ENCODE data around the gene SEC14L2. TPM values are rescaled to one million over a fixed set of nuclear protein-coding genes. Genes with fewer than 3 reads are reported as not detected.

Gene SEC14L2
- total RNA-seq, 1 donor from 2014 or later: 14.5 TPM

GRCh38 chr22:30370641-30371230 lies 26.1 kb upstream of the SEC14L2 start:
- DNase-seq (ENCODE audit: low read depth) (no peak), FAIRE-seq (no peak)
- Histone ChIP-seq H3K4me1 (ENCODE audit: insufficient read depth, low read length) (no peaks in the 10 kb centered on the region), H3K9ac (ENCODE audit: low read length) (no peak overlapping the region), H3K4me3 (ENCODE audit: insufficient read depth, low read depth, low read length) (no peak overlapping the region), H3K27me3 (ENCODE audit: insufficient read depth, low read length) (no peaks in the 10 kb centered on the region), H4K20me1 (ENCODE audit: insufficient read depth, low read length) (peaks cover 12% of the 10 kb centered on the region), H2AFZ (ENCODE audit: low read depth, low read length) (no peak overlapping the region), H3K79me2 (ENCODE audit: insufficient read depth, low read length) (no peaks in the 10 kb centered on the region), H3K4me2 (ENCODE audit: low read length) (no peak overlapping the region), H3K27ac (ENCODE audit: low read depth, low read length) (no peak overlapping the region), H3K9me3 (ENCODE audit: insufficient read depth, low read depth, low read length) (no peaks in the 10 kb centered on the region), H3K36me3 (ENCODE audit: insufficient read depth, low read length) (no peaks in the 10 kb centered on the region)
- Mint-ChIP-seq H3K36me3 (ENCODE audit: low read depth, unreplicated experiment) (peaks cover 16% of the 10 kb centered on the region), H3K27ac (ENCODE audit: unreplicated experiment) (no peak overlapping the region), H3K27me3 (ENCODE audit: low read depth, unreplicated experiment) (no peaks in the 10 kb centered on the region), H3K4me1 (ENCODE audit: low read depth, unreplicated experiment) (no peaks in the 10 kb centered on the region), H3K4me3 (ENCODE audit: unreplicated experiment) (no peak overlapping the region), H3K9me3 (ENCODE audit: unreplicated experiment) (no peaks in the 10 kb centered on the region)
- TF ChIP-seq CTCF (IDR thresholded peaks at IDR 0.05; ENCODE audit: insufficient read depth, low read depth, low read length) (no peak), EZH2 (IDR thresholded peaks at IDR 0.05; ENCODE audit: insufficient read depth, low read length) (no peak)

- DNase-seq (ENCODE audit: low read depth) (no peak), FAIRE-seq (no peak)
- Histone ChIP-seq H3K79me2 (ENCODE audit: insufficient read depth, low read length) (no peaks in the 10 kb centered on the region), H4K20me1 (ENCODE audit: insufficient read depth, low read length) (peaks cover 13% of the 10 kb centered on the region), H3K9me3 (ENCODE audit: insufficient read depth, low read depth, low read length) (no peaks in the 10 kb centered on the region), H3K9ac (ENCODE audit: low read length) (no peak overlapping the region), H3K4me1 (ENCODE audit: insufficient read depth, low read length) (no peaks in the 10 kb centered on the region), H3K36me3 (ENCODE audit: insufficient read depth, low read length) (no peaks in the 10 kb centered on the region), H2AFZ (ENCODE audit: low read depth, low read length) (no peak overlapping the region), H3K4me3 (ENCODE audit: insufficient read depth, low read depth, low read length) (no peak overlapping the region), H3K27me3 (ENCODE audit: insufficient read depth, low read length) (no peaks in the 10 kb centered on the region), H3K4me2 (ENCODE audit: low read length) (no peak overlapping the region), H3K27ac (ENCODE audit: low read depth, low read length) (no peak overlapping the region)
- TF ChIP-seq CTCF (IDR thresholded peaks at IDR 0.05; ENCODE audit: insufficient read depth, low read depth, low read length): no peak
- no peak for TF ChIP-seq EZH2 (IDR thresholded peaks at IDR 0.05; ENCODE audit: insufficient read depth, low read length)
- Mint-ChIP-seq H3K36me3 (ENCODE audit: low read depth, unreplicated experiment) (peaks cover 15% of the 10 kb centered on the region), H3K4me3 (ENCODE audit: unreplicated experiment) (no peak overlapping the region), H3K27ac (ENCODE audit: unreplicated experiment) (no peak overlapping the region), H3K4me1 (ENCODE audit: low read depth, unreplicated experiment) (no peaks in the 10 kb centered on the region), H3K9me3 (ENCODE audit: unreplicated experiment) (no peaks in the 10 kb centered on the region), H3K27me3 (ENCODE audit: low read depth, unreplicated experiment) (no peaks in the 10 kb centered on the region)
These were observed 25.5 kb upstream of the SEC14L2 start for GRCh38 chr22:30371321-30371720.

GRCh38 chr22:30371981-30372380 lies 24.8 kb upstream of the SEC14L2 start:
- no peak overlapping the region for H3K9ac ChIP-seq (ENCODE audit: low read length)
- H2AFZ ChIP-seq (ENCODE audit: low read depth, low read length): no peak overlapping the region
- FAIRE-seq: no peak
- H3K79me2 ChIP-seq (ENCODE audit: insufficient read depth, low read length): no peaks in the 10 kb centered on the region
- no peaks in the 10 kb centered on the region for H3K27me3 ChIP-seq (ENCODE audit: insufficient read depth, low read length)
- H3K4me1 Mint-ChIP-seq (ENCODE audit: low read depth, unreplicated experiment): no peaks in the 10 kb centered on the region
- no peaks in the 10 kb centered on the region for H3K27me3 Mint-ChIP-seq (ENCODE audit: low read depth, unreplicated experiment)
- no peak overlapping the region for H3K27ac ChIP-seq (ENCODE audit: low read depth, low read length)
- no peaks in the 10 kb centered on the region for H3K4me1 ChIP-seq (ENCODE audit: insufficient read depth, low read length)
- no peak for DNase-seq (ENCODE audit: low read depth)
- H3K4me3 Mint-ChIP-seq (ENCODE audit: unreplicated experiment): no peak overlapping the region
- TF ChIP-seq EZH2 (IDR thresholded peaks at IDR 0.05; ENCODE audit: insufficient read depth, low read length): no peak
- TF ChIP-seq CTCF (IDR thresholded peaks at IDR 0.05; ENCODE audit: insufficient read depth, low read depth, low read length): no peak
- no peak overlapping the region for H3K27ac Mint-ChIP-seq (ENCODE audit: unreplicated experiment)
- no peak overlapping the region for H3K4me3 ChIP-seq (ENCODE audit: insufficient read depth, low read depth, low read length)
- peaks cover 12% of the 10 kb centered on the region for H3K36me3 Mint-ChIP-seq (ENCODE audit: low read depth, unreplicated experiment)
- H4K20me1 ChIP-seq (ENCODE audit: insufficient read depth, low read length): peaks cover 13% of the 10 kb centered on the region
- no peaks in the 10 kb centered on the region for H3K9me3 Mint-ChIP-seq (ENCODE audit: unreplicated experiment)
- no peak overlapping the region for H3K4me2 ChIP-seq (ENCODE audit: low read length)
- H3K9me3 ChIP-seq (ENCODE audit: insufficient read depth, low read depth, low read length): no peaks in the 10 kb centered on the region
- no peaks in the 10 kb centered on the region for H3K36me3 ChIP-seq (ENCODE audit: insufficient read depth, low read length)

Data from astrocyte (in vitro differentiated cells and primary cell).